Small intestine (tissue), 7 donors: ENCODE data around the gene MYH9. TPM values are rescaled to one million over a fixed set of nuclear protein-coding genes. Genes with fewer than 3 reads are reported as not detected.

Source experiments
- DNase-seq, 2 donors: peaks; one replicate each; pipeline versions ENCODE4 v3.0.0 to v3.0.0-alpha.2; 2013
- FAIRE-seq: peaks from 2 replicates; lab custom pipeline; 2012; peaks lifted over from hg19 to GRCh38; lab: Jason Lieb, UNC
- H3K27ac ChIP-seq, 3 donors: one replicate each; pipeline ENCODE4 v1.5.1; 2013; ENCODE audit warnings: low read length in 2 of 3, mild to moderate bottlenecking in 2 of 3, control low read depth in 1 of 3, inconsistent platforms in 1 of 3, low read depth in 1 of 3, moderate library complexity in 1 of 3
- H3K27me3 ChIP-seq, 3 donors: one replicate each; pipeline ENCODE4 v1.6.1; 2013; ENCODE audit warnings: low read length in 3 of 3, inconsistent platforms in 1 of 3; ENCODE audit not compliant: control insufficient read depth in 3 of 3, insufficient read depth in 3 of 3
- H3K36me3 ChIP-seq, 3 donors: one replicate each; pipeline ENCODE4 v1.6.1; 2013; ENCODE audit warnings: low read length in 3 of 3, inconsistent platforms in 1 of 3, low read depth in 1 of 3, mild to moderate bottlenecking in 1 of 3, moderate library complexity in 1 of 3; ENCODE audit not compliant: control insufficient read depth in 3 of 3, insufficient read depth in 2 of 3
- H3K4me1 ChIP-seq, 3 donors: one replicate each; pipeline ENCODE4 v1.6.1; 2013; ENCODE audit warnings: low read length in 2 of 3, inconsistent platforms in 1 of 3, low read depth in 1 of 3, mild to moderate bottlenecking in 1 of 3, moderate library complexity in 1 of 3; ENCODE audit not compliant: control insufficient read depth in 3 of 3, insufficient read depth in 2 of 3
- H3K4me3 ChIP-seq, 3 donors: one replicate each; pipeline ENCODE4 v1.5.1; 2013; ENCODE audit warnings: low read length in 3 of 3, control low read depth in 1 of 3, inconsistent platforms in 1 of 3, low read depth in 1 of 3, mild to moderate bottlenecking in 1 of 3, moderate library complexity in 1 of 3
- H3K9me3 ChIP-seq, 2 donors: one replicate each; pipeline ENCODE4 v1.6.1; 2013; ENCODE audit warnings: low read depth in 1 of 2, low read length in 1 of 2; ENCODE audit not compliant: control insufficient read depth in 2 of 2, insufficient read depth in 1 of 2
- WGBS, 3 donors: extraction: QIAGEN DNeasy Blood & Tissue Kit; methylation state at CpG; one replicate each; pipeline ENCODE4 v1.1.7; 2013; 5-methylcytosine and 5-hydroxymethylcytosine counted together
- polyA plus RNA-seq, 4 donors: library from polyadenylated mRNA; stranded (reverse) in 3 of 4; unstranded in 1 of 4; fragments of 200-250 nt in 3 of 4; fragments of 120-200 nt in 1 of 4; gene quantifications; one replicate each; pipeline versions ENCODE4 v1.2.1 to v1.2.3, GENCODE V29; 2013
- donor health status: healthy with polysubstance abuse.
- donor health status: control.
- donor health status: control.
- donor health status: Bipolar disorder and iron deficiency.
- donor health status: healthy.

The MYH9 gene
- polyA plus RNA-seq, 4 donors: 95.4 to 188 (median 143) TPM

DNA sequence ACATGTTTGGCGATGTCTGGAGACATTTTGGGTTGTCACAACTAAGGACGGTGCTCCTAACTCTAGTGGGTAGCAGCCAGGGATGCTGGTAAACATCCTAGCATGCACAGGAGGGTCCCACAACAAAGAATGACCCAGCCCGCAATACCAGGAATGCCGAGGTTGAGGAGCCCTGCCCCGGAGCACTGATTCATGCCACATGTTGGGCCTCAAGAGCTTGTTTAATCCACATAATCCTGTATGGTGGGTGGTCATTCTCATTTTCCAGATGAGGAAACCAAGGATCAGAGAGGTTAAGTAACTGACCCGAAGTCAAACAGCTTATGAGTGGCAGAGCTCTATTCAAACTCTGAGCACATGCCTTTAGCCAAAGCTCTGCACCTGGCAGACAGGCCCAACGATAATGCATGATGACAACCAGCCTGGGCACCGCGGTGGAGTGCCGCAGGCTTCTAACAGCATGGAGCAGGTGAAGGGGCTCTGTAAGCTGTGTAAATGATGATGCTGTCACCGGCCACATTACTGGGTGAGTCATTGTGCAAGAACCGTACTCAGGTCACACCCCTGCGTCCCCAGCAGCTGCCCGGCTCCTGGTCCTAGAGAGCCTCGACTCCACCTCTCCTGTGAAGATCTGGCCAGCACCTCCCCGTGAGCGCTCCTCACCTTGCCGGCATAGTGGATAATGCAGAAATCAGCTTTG is 76.2 kb downstream of the MYH9 start:
- H3K4me1 ChIP-seq: no peaks in the 10 kb centered on the region
- DNase-seq: no peak
- H3K27ac ChIP-seq: peak overlapping the region in 1 of 3 donors; percentile 24
- no peaks in the 10 kb centered on the region for H3K27me3 ChIP-seq
- H3K4me3 ChIP-seq: no peak overlapping the region
- H3K36me3 ChIP-seq: peaks cover 46 to 98% (median 51%) of the 10 kb centered on the region in 3 donors
- FAIRE-seq: no peak
- H3K9me3 ChIP-seq: no peaks in the 10 kb centered on the region
- WGBS, 3 donors: 78 to 82% (median 79%) methylated on average over 18 of the region's 18 CpGs

DNA sequence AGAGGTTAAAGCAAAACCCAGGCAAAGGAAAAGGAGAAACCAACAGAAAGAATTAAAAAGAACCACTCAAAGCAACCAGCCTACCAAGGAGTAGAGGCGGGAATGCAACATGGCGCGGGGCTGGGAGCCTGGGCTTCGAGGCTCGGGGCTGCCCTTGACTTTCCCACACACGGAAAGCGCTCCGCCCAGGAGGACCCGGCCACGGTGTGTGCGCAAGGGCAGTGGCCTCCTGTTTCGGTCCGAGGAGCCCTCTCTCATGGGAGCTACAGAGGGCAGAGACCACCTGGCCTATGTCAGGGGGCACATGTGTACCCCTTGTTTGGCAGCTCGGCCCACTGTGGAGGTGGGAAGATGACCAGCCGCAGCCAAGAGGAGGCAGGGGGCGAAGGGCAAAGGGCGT is 78.9 kb downstream of the MYH9 start:
- FAIRE-seq (no peak), DNase-seq (no peak)
- peaks cover 0 to 10% (median 0%) of the 10 kb centered on the region in 3 donors for H3K4me1 ChIP-seq
- 84 to 92% (median 88%) methylated on average over 17 of the region's 17 CpGs for WGBS, 3 donors
- H3K27ac ChIP-seq: no peak overlapping the region
- no peaks in the 10 kb centered on the region for H3K9me3 ChIP-seq
- no peak overlapping the region for H3K4me3 ChIP-seq
- H3K27me3 ChIP-seq: no peaks in the 10 kb centered on the region
- H3K36me3 ChIP-seq: peaks cover 53 to 99% (median 59%) of the 10 kb centered on the region in 3 donors

GRCh38 chr22:36306227-36306626 is 81.5 kb downstream of the MYH9 start:
- Histone ChIP-seq H3K36me3 (peaks cover 48 to 96% (median 55%) of the 10 kb centered on the region in 3 donors), H3K4me3 (no peak overlapping the region), H3K27me3 (no peaks in the 10 kb centered on the region), H3K9me3 (no peaks in the 10 kb centered on the region), H3K27ac (no peak overlapping the region), H3K4me1 (peaks cover 0 to 15% (median 0%) of the 10 kb centered on the region in 3 donors)
- no peak for FAIRE-seq
- no peak for DNase-seq
- 83 to 89% (median 89%) methylated on average over 18 of the region's 18 CpGs for WGBS, 3 donors

- FAIRE-seq (no peak), DNase-seq (no peak)
- no peak overlapping the region for H3K4me3 ChIP-seq
- WGBS, 3 donors: 90 to 95% (median 93%) methylated on average over 19 of the region's 19 CpGs
- no peaks in the 10 kb centered on the region for H3K9me3 ChIP-seq
- H3K27me3 ChIP-seq: no peaks in the 10 kb centered on the region
- peaks cover 52 to 96% (median 54%) of the 10 kb centered on the region in 3 donors for H3K36me3 ChIP-seq
- no peak overlapping the region for H3K27ac ChIP-seq
- H3K4me1 ChIP-seq: peaks cover 0 to 15% (median 0%) of the 10 kb centered on the region in 3 donors
Observed at GRCh38 chr22:36305813-36306212, 82.0 kb downstream of the MYH9 start.

- H3K9me3 ChIP-seq: no peaks in the 10 kb centered on the region
- peak overlapping the region; percentile 56 to 81 (median 65) for H3K27ac ChIP-seq
- no peak for FAIRE-seq
- peaks cover 57 to 96% (median 59%) of the 10 kb centered on the region in 3 donors for H3K36me3 ChIP-seq
- H3K27me3 ChIP-seq: no peaks in the 10 kb centered on the region
- H3K4me3 ChIP-seq: no peak overlapping the region
- peaks cover 0 to 15% (median 0%) of the 10 kb centered on the region in 3 donors for H3K4me1 ChIP-seq
- no peak for DNase-seq
- WGBS, 3 donors: 68 to 73% (median 72%) methylated on average over 10 of the region's 10 CpGs
Observed at GRCh38 chr22:36304429-36304828, 83.3 kb downstream of the MYH9 start.

GRCh38 chr22:36303874-36304273 is 83.9 kb downstream of the MYH9 start:
- FAIRE-seq: no peak
- WGBS, 3 donors: 17 to 65% (median 30%) methylated on average over 13 of the region's 13 CpGs
- H3K9me3 ChIP-seq: no peaks in the 10 kb centered on the region
- H3K4me1 ChIP-seq: peaks cover 0 to 15% (median 0%) of the 10 kb centered on the region in 3 donors
- no peak overlapping the region for H3K4me3 ChIP-seq
- no peaks in the 10 kb centered on the region for H3K27me3 ChIP-seq
- peak; percentile 87 to 94 for DNase-seq
- H3K36me3 ChIP-seq: peaks cover 59 to 96% (median 60%) of the 10 kb centered on the region in 3 donors
- H3K27ac ChIP-seq: peak overlapping the region; percentile 56 to 81 (median 65)

DNA sequence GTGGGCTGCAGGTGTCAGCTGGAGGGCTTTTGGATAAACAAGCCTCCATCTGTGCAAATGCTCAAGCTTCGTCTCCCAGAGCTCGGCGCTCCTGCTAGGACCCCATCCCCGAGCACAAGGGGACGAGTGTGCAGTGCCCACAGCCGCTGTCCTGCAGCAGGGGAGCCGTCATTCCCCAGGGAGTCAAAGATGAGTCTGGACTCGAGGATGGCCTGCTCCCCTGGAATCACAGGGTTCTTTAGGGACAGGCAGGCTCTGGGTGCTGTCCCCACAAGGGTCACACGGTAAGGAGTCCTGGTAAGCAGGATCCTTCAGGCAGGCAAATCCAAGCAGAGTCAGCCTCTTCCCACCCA is 84.7 kb downstream of the MYH9 start:
- FAIRE-seq: no peak
- WGBS, 3 donors: 78 to 86% (median 82%) methylated on average over 9 of the region's 9 CpGs
- DNase-seq: no peak

GRCh38 chr22:36302439-36303114 is 85.2 kb downstream of the MYH9 start:
- Histone ChIP-seq H3K4me3 (no peak overlapping the region), H3K4me1 (peaks cover 0 to 15% (median 0%) of the 10 kb centered on the region in 3 donors), H3K9me3 (no peaks in the 10 kb centered on the region), H3K27ac (peak overlapping the region in 2 of 3 donors; percentile 66 to 81), H3K27me3 (no peaks in the 10 kb centered on the region), H3K36me3 (peaks cover 58 to 96% (median 61%) of the 10 kb centered on the region in 3 donors)
- 88 to 93% (median 89%) methylated on average over 17 of the region's 17 CpGs for WGBS, 3 donors
- FAIRE-seq (no peak), DNase-seq (no peak)

More for the DNA sequence above, 84.7 kb downstream of the MYH9 start:
- H3K36me3 ChIP-seq: peaks cover 58 to 96% (median 61%) of the 10 kb centered on the region in 3 donors
- H3K4me1 ChIP-seq: peaks cover 0 to 15% (median 0%) of the 10 kb centered on the region in 3 donors
- no peak overlapping the region for H3K4me3 ChIP-seq
- H3K9me3 ChIP-seq: no peaks in the 10 kb centered on the region
- H3K27ac ChIP-seq: peak overlapping the region in 2 of 3 donors; percentile 66 to 81
- H3K27me3 ChIP-seq: no peaks in the 10 kb centered on the region
